Stimulated activated CD4-positive, alpha-beta T cell treated with anti-CD3 and anti-CD28 coated beads, Interleukin-1b, Interleukin-23, amount 100 ng/mL, for 1 hour (primary cell): ENCODE results near the gene TST.

Source experiments
- DNase-seq, 2 donors: peaks; one replicate each; pipeline ENCODE4 v3.0.0-alpha.2; 2020; ENCODE audit warnings: low read depth in 2 of 2

The TST gene

GRCh38 chr22:37019309-37020191 lies at the start of gene TST, which contains the start of gene MPST:
TSS of gene TST (minus strand) at chr22:37019447. CDS start at chr22:37018732, 715 bp downstream.
TSS of gene MPST (plus strand) at chr22:37019742. CDS start at chr22:37019837, 95 bp downstream.
- no peak for DNase-seq

GRCh38 chr22:37068859-37069258 lies 49.6 kb upstream of the TST start:
- no peak for DNase-seq

- no peak for DNase-seq
Measured at GRCh38 chr22:37067428-37067827, 48.2 kb upstream of the TST start.

GRCh38 chr22:37065961-37066360 lies 46.7 kb upstream of the TST start:
- no peak for DNase-seq

- DNase-seq: no peak
Measured at GRCh38 chr22:37065180-37065579, 45.9 kb upstream of the TST start.

GRCh38 chr22:37064553-37064952 lies 45.3 kb upstream of the TST start:
- no peak for DNase-seq

- DNase-seq: no peak
Measured at GRCh38 chr22:37063431-37064420, 44.5 kb upstream of the TST start.

- no peak for DNase-seq
Measured at GRCh38 chr22:37062702-37063381, 43.6 kb upstream of the TST start.

GRCh38 chr22:37062376-37062675 lies 43.1 kb upstream of the TST start:
- DNase-seq: no peak

- no peak for DNase-seq
Measured at GRCh38 chr22:37061611-37062375, 42.5 kb upstream of the TST start.

GRCh38 chr22:37060801-37061610 lies 41.8 kb upstream of the TST start:
- no peak for DNase-seq

- no peak for DNase-seq
Measured at GRCh38 chr22:37059876-37060449, 40.7 kb upstream of the TST start.

- no peak for DNase-seq
Measured at GRCh38 chr22:37058917-37059701, 39.9 kb upstream of the TST start.

GRCh38 chr22:37057796-37058510 lies 38.7 kb upstream of the TST start:
- DNase-seq: no peak

- DNase-seq: no peak
Measured at GRCh38 chr22:37057226-37057625, 38.0 kb upstream of the TST start.

GRCh38 chr22:37056246-37056645 lies 37.0 kb upstream of the TST start:
- DNase-seq: no peak

- DNase-seq: no peak
Measured at GRCh38 chr22:37054600-37055365, 35.5 kb upstream of the TST start.

GRCh38 chr22:37054056-37054395 lies 34.8 kb upstream of the TST start:
- DNase-seq: no peak
